Glutamatergic neuron (in vitro differentiated cells): ENCODE results near the gene WNT10A. TPM values are rescaled to one million over a fixed set of nuclear protein-coding genes. Genes with fewer than 3 reads are reported as not detected.

Experiments used
- DNase-seq: peaks from one replicate; pipeline ENCODE4 v3.0.0; 2022
- H3K27ac Mint-ChIP-seq: one replicate; pipeline ENCODE4 v1.8.0; 2020; ENCODE audit warnings: mild to moderate bottlenecking, mixed read lengths, inconsistent platforms; ENCODE audit not compliant: unreplicated experiment
- H3K27me3 Mint-ChIP-seq: one replicate; pipeline ENCODE4 v1.8.0; 2020; ENCODE audit warnings: mild to moderate bottlenecking, moderate library complexity, mixed read lengths, inconsistent platforms; ENCODE audit not compliant: unreplicated experiment
- H3K36me3 Mint-ChIP-seq: one replicate; pipeline ENCODE4 v1.8.0; 2020; ENCODE audit warnings: mild to moderate bottlenecking, mixed read lengths, inconsistent platforms; ENCODE audit not compliant: unreplicated experiment
- H3K4me1 Mint-ChIP-seq: one replicate; pipeline ENCODE4 v1.8.0; 2020; ENCODE audit warnings: mild to moderate bottlenecking, low read depth, mixed read lengths, inconsistent platforms; ENCODE audit not compliant: unreplicated experiment
- H3K4me3 Mint-ChIP-seq: one replicate; pipeline ENCODE4 v1.8.0; 2020; ENCODE audit warnings: mild to moderate bottlenecking, mixed read lengths, inconsistent platforms; ENCODE audit not compliant: unreplicated experiment
- H3K9me3 Mint-ChIP-seq: one replicate; pipeline ENCODE4 v1.8.0; 2020; ENCODE audit warnings: mild to moderate bottlenecking, moderate library complexity, mixed read lengths, inconsistent platforms; ENCODE audit not compliant: unreplicated experiment
- total RNA-seq: library from RNA; stranded (reverse); fragmentation: NEBNext Ultra II Directional; extraction: Animal tissue kit (Norgen Biotek cat#: 25700); gene quantifications from one replicate; pipeline ENCODE4 v1.2.1, GENCODE V29; 2021; ENCODE audit not compliant: unreplicated experiment
- TF ChIP-seq, protein P1 (sequence below): fragments of 200-600 bp; sonication (generic); IDR thresholded peaks from one replicate; pipeline ENCODE4 v1.5.0; 2021; ENCODE audit not compliant: partially characterized antibody, unreplicated experiment

Gene WNT10A
- total RNA-seq, 1 donor from 2014 or later = 0.17 TPM

DNA sequence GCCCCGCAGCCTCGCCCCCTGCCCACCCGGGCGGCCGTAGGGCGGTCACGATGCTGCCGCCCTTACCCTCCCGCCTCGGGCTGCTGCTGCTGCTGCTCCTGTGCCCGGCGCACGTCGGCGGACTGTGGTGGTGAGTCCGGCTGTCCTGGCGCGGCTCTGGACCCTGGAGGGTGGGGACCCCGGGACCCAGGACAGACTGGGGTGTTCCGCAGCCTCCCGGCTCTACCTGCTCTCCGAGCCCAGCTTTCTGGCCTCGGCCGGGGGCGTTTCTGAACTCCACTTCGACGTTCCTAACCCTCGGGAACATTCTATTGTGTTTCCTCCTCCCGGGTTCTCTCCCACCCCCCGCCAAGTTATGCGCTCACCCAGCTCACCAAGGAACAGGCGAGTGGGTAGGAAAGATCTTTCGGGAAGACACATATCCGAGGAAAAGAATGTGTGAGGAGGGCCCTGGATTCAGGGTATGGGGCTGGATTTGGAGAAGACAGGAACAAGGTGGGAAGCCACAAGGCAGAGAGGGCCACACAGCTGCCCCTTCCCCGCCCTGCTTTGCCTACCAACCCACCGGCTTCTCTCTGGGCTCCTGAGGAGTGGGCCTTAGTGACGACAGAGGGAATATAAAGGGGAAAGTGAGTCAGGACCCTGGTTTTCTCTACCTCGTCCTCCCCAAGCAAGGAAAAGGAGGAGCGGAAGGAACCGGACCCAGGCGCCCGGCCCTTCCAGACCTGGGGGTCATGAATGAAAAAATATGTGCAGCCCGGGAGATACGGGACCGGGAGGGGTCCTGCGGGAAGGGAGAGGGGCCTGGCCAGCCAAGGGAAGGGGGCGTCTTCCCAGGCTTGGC lies 20.4 kb upstream of the WNT10A start:
- DNase-seq = no peak
- Mint-ChIP-seq H3K36me3 (no peaks in the 10 kb centered on the region), H3K27me3 (peaks cover 30% of the 10 kb centered on the region), H3K27ac (no peak overlapping the region), H3K9me3 (peaks cover 2% of the 10 kb centered on the region), H3K4me3 (peak overlapping the region; percentile 77), H3K4me1 (peaks cover 10% of the 10 kb centered on the region)
- TF ChIP-seq, protein P1, sequence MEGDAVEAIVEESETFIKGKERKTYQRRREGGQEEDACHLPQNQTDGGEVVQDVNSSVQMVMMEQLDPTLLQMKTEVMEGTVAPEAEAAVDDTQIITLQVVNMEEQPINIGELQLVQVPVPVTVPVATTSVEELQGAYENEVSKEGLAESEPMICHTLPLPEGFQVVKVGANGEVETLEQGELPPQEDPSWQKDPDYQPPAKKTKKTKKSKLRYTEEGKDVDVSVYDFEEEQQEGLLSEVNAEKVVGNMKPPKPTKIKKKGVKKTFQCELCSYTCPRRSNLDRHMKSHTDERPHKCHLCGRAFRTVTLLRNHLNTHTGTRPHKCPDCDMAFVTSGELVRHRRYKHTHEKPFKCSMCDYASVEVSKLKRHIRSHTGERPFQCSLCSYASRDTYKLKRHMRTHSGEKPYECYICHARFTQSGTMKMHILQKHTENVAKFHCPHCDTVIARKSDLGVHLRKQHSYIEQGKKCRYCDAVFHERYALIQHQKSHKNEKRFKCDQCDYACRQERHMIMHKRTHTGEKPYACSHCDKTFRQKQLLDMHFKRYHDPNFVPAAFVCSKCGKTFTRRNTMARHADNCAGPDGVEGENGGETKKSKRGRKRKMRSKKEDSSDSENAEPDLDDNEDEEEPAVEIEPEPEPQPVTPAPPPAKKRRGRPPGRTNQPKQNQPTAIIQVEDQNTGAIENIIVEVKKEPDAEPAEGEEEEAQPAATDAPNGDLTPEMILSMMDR = no peak

DNA sequence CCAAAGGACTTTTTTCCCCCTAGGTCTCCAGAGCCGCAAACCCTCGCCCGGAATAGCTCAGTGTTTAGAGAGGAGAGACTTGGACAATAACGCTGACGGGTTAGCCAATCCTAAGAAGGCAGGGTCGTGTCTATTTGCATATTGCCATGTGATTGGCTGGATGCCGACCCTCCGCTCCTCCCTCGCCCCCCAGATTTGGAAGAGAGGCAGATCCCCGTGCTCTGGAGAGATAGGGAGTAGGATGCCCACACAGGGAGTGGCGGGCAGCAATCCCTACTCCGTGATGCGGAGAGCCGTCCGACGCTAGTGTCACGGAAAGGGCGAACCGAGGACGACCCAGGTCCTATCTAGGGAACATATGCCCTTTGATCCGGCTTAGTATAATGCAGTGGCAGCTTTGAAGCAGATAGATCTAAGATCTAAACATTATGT lies 19.7 kb upstream of the WNT10A start:
- TF ChIP-seq, protein P1 = no peak

DNA sequence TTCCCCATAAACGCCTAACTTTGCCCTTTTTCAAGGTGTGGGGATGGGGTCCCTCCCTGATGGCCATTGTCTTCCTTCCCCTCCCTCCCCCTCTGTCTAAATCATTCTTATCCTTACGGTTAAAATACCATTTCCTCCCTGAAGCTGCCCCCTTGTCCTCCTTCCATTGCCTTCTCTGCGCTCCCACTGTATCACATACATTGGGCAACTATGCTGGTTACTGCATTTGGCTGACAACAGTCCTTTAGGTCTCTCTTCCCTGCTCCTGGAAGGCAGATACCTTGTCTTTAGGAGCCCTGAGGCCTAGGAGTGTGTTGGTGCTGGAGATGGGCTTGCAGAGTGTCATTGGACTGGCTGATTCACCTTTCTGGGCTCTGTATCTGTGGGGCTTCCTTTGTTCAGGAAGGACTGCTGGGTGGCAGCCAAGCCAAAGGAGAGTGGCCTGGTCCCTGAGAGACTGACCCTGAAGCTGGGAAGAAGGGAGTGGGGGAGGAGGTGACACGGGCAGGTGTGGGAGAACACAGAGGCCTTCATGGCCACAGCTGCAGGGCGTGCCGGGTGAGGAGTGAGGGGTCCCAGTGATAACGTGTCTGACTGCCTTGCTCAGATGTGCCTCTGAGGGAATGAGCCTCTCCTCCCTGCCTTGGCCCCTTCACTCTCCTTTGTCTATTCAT lies 18.9 kb upstream of the WNT10A start:
- Mint-ChIP-seq H3K27me3 (peaks cover 23% of the 10 kb centered on the region), H3K36me3 (no peaks in the 10 kb centered on the region), H3K27ac (no peak overlapping the region), H3K4me3 (no peak overlapping the region), H3K9me3 (no peaks in the 10 kb centered on the region), H3K4me1 (peaks cover 2% of the 10 kb centered on the region)
- no peak for DNase-seq
- TF ChIP-seq, protein P1 = no peak

More for the DNA sequence above, 19.7 kb upstream of the WNT10A start:
- H3K4me3 Mint-ChIP-seq = peak overlapping the region; percentile 63
- H3K27me3 Mint-ChIP-seq = peaks cover 27% of the 10 kb centered on the region
- H3K4me1 Mint-ChIP-seq = peaks cover 7% of the 10 kb centered on the region
- no peaks in the 10 kb centered on the region for H3K36me3 Mint-ChIP-seq
- no peak overlapping the region for H3K27ac Mint-ChIP-seq
- DNase-seq = peak; percentile 76
- H3K9me3 Mint-ChIP-seq = peaks cover 2% of the 10 kb centered on the region

DNA sequence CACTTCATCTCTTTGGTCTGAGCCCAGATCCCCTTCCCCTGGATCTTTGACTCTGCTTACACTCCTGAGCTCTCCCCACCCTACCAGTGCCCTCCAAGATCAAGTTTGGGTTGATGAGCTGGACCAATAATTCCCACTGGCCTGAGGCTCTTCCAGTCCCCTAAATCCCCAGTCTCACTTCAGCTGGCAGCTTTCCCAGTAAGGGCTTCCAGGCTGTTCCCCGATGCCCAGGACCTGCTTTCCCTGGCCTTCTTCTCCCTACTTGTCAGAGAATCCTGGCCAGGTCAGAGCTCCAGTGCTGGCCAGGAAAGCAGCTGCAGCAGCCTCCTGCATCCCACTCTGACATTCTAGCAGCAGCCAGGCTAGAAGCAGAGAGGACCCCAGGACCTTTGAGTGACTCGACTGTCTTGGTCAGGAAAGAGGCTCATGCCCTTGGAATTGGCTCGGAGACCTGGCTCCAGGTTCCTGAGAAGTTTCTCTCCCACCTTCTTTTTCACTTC lies 17.6 kb upstream of the WNT10A start:
- no peak overlapping the region for H3K27ac Mint-ChIP-seq
- H3K4me3 Mint-ChIP-seq = no peak overlapping the region
- peaks cover 22% of the 10 kb centered on the region for H3K27me3 Mint-ChIP-seq
- no peak for DNase-seq
- H3K9me3 Mint-ChIP-seq = no peaks in the 10 kb centered on the region
- no peaks in the 10 kb centered on the region for H3K4me1 Mint-ChIP-seq
- TF ChIP-seq, protein P1 = no peak
- H3K36me3 Mint-ChIP-seq = no peaks in the 10 kb centered on the region
